IMR-90 (cell line): ENCODE measurements around the gene DNMT3A. TPM values are rescaled to one million over a fixed set of nuclear protein-coding genes. Genes with fewer than 3 reads are reported as not detected.

Experiments
- ATAC-seq: fragments of 200-7000 bp; cut with Tn5 transposase; 2 replicates; pipeline ENCODE4 v1.9.1; 2020; ENCODE audit warnings: low read depth, mild to moderate bottlenecking, moderate library complexity
- BruUV-seq: library from RNA; stranded (reverse); fragments of 400-500 nt; replicated peaks from 2 replicates; lab custom pipeline; 2021; lab: Mats Ljungman, UMichigan
- CTCF ChIA-PET: fragments of 300-600 bp; formaldehyde crosslinking; extraction: SDS; loops from one replicate; lab custom pipeline; 2021; ENCODE audit warnings: antibody characterized with exemption; lab: Yijun Ruan, JAX
- POLR2A ChIA-PET: fragments of 300-600 bp; sonication (Branson Sonifier 250); formaldehyde crosslinking; loops from one replicate; lab custom pipeline; 2022; ENCODE audit warnings: antibody characterized with exemption; ENCODE audit not compliant: unreplicated experiment; lab: Charles Lee
- DNase-seq: peaks from one replicate; pipeline ENCODE4 v3.0.0; 2013
- H2AFZ ChIP-seq: replicated peaks from 2 replicates; pipeline ENCODE3; 2013; ENCODE audit warnings: low read length, mild to moderate bottlenecking; ENCODE audit not compliant: poor library complexity
- H2AK5ac ChIP-seq: 2 replicates; pipeline ENCODE4 v1.6.1; 2013; ENCODE audit warnings: low read depth, low read length, inconsistent platforms
- H2AK9ac ChIP-seq: replicated peaks from 2 replicates; pipeline ENCODE3; 2013; ENCODE audit warnings: mild to moderate bottlenecking, low read depth, low read length, moderate library complexity; ENCODE audit not compliant: poor library complexity
- H2BK120ac ChIP-seq: 2 replicates; pipeline ENCODE4 v1.6.1; 2013; ENCODE audit warnings: low read depth, low read length, inconsistent platforms
- H2BK15ac ChIP-seq: 3 replicates; pipeline ENCODE4 v1.6.1; 2013; ENCODE audit warnings: low read depth, low read length, inconsistent platforms
- H2BK20ac ChIP-seq: 2 replicates; pipeline ENCODE4 v1.6.1; 2013; ENCODE audit warnings: low read depth, mild to moderate bottlenecking, inconsistent platforms, low read length, moderate library complexity
- H2BK5ac ChIP-seq: 2 replicates; pipeline ENCODE4 v1.6.1; 2013; ENCODE audit warnings: mild to moderate bottlenecking, low read depth, low read length, inconsistent platforms; ENCODE audit not compliant: poor library complexity, severe bottlenecking
- H3K14ac ChIP-seq: replicated peaks from 2 replicates; pipeline ENCODE4 v1.6.1; 2013; ENCODE audit warnings: low read depth, low read length, inconsistent platforms
- H3K18ac ChIP-seq: 2 replicates; pipeline ENCODE4 v1.6.1; 2013; ENCODE audit warnings: low read depth, low read length, control low read depth
- H3K23ac ChIP-seq: 2 replicates; pipeline ENCODE4 v1.6.1; 2013; ENCODE audit warnings: low read depth, low read length, inconsistent platforms
- H3K27ac ChIP-seq: 2 replicates; pipeline ENCODE4 v1.5.1; 2013; ENCODE audit warnings: mild to moderate bottlenecking, control low read depth, low read length; ENCODE audit not compliant: insufficient read depth
- H3K27me3 ChIP-seq: 2 replicates; pipeline ENCODE4 v1.6.1; 2013; ENCODE audit warnings: low read length; ENCODE audit not compliant: control insufficient read depth, insufficient read depth
- H3K36me3 ChIP-seq: 2 replicates; pipeline ENCODE4 v1.6.1; 2013; ENCODE audit warnings: low read length, mixed read lengths; ENCODE audit not compliant: control insufficient read depth, insufficient read depth
- H3K4ac ChIP-seq: 2 replicates; pipeline ENCODE4 v1.6.1; 2013; ENCODE audit warnings: low read depth, low read length, inconsistent platforms
- H3K4me1 ChIP-seq: 2 replicates; pipeline ENCODE4 v1.6.1; 2013; ENCODE audit warnings: low read length, mixed read lengths; ENCODE audit not compliant: control insufficient read depth, insufficient read depth
- H3K4me2 ChIP-seq: 2 replicates; pipeline ENCODE4 v1.6.1; 2013; ENCODE audit warnings: low read depth, mild to moderate bottlenecking, control low read depth, low read length, moderate library complexity
- H3K4me3 ChIP-seq: 2 replicates; pipeline ENCODE4 v1.5.1; 2013; ENCODE audit warnings: low read depth, mild to moderate bottlenecking, control low read depth, low read length, moderate library complexity; ENCODE audit not compliant: insufficient read depth
- H3K56ac ChIP-seq: 2 replicates; pipeline ENCODE4 v1.6.1; 2013; ENCODE audit warnings: low read length, inconsistent platforms; ENCODE audit not compliant: insufficient read depth; ENCODE audit errors: extremely low read depth
- H3K79me1 ChIP-seq, 2 experiments: 2 replicates each; pipeline ENCODE4 v1.6.1; 2013; ENCODE audit warnings: low read length in 2 of 2, inconsistent platforms in 1 of 2, low read depth in 1 of 2
- H3K9ac ChIP-seq: 2 replicates; pipeline ENCODE4 v1.6.1; 2013; ENCODE audit warnings: low read depth, low read length, control low read depth
- H3K9me1 ChIP-seq: 2 replicates; pipeline ENCODE4 v1.6.1; 2013; ENCODE audit warnings: low read length, inconsistent platforms; ENCODE audit not compliant: insufficient read depth
- H3K9me3 ChIP-seq: 2 replicates; pipeline ENCODE4 v1.6.1; 2013; ENCODE audit warnings: low read length; ENCODE audit not compliant: control insufficient read depth, insufficient read depth
- H4K20me1 ChIP-seq: 2 replicates; pipeline ENCODE4 v1.6.1; 2013; ENCODE audit warnings: low read length, inconsistent platforms; ENCODE audit not compliant: insufficient read depth
- H4K5ac ChIP-seq: 2 replicates; pipeline ENCODE4 v1.6.1; 2013; ENCODE audit warnings: mild to moderate bottlenecking, low read depth, low read length, control low read depth
- H4K8ac ChIP-seq, 2 experiments: 2 replicates each; pipeline ENCODE4 v1.6.1; 2013; ENCODE audit warnings: low read depth in 2 of 2, low read length in 2 of 2, control low read depth in 1 of 2, inconsistent platforms in 1 of 2
- H4K91ac ChIP-seq: 2 replicates; pipeline ENCODE4 v1.6.1; 2013; ENCODE audit warnings: low read depth, low read length, inconsistent platforms; ENCODE audit not compliant: insufficient read depth
- BHLHE40 ChIP-seq: fragments of 150-350 bp; IDR thresholded peaks from 2 replicates; pipeline ENCODE4 v1.6.1; 2016; ENCODE audit warnings: mild to moderate bottlenecking, low read depth, low read length
- CEBPB ChIP-seq: IDR thresholded peaks from 2 replicates; pipeline ENCODE4 v1.6.1; 2012; ENCODE audit warnings: low read depth, low read length, improper control_type of control experiment
- FOS ChIP-seq: fragments of 150-350 bp; IDR thresholded peaks from 2 replicates; pipeline ENCODE4 v1.6.1; 2016; ENCODE audit warnings: low read depth, low read length
- MAFK ChIP-seq: IDR thresholded peaks from 2 replicates; pipeline ENCODE4 v1.6.1; 2012; ENCODE audit warnings: low read depth, low read length, improper control_type of control experiment
- MXI1 ChIP-seq: IDR thresholded peaks from 2 replicates; pipeline ENCODE4 v1.6.1; 2012; ENCODE audit warnings: low read depth, mild to moderate bottlenecking, low read length, moderate library complexity, borderline replicate concordance
- RAD21 ChIP-seq: IDR thresholded peaks from 2 replicates; pipeline ENCODE4 v1.6.1; 2012; ENCODE audit warnings: low read length, improper control_type of control experiment
- RCOR1 ChIP-seq: IDR thresholded peaks from 2 replicates; pipeline ENCODE4 v1.6.1; 2012; ENCODE audit warnings: mild to moderate bottlenecking, low read length, improper control_type of control experiment; ENCODE audit not compliant: insufficient replicate concordance
- RFX5 ChIP-seq: IDR thresholded peaks from 2 replicates; pipeline ENCODE4 v1.8.0; 2012; ENCODE audit warnings: low read depth, mild to moderate bottlenecking, low read length, moderate library complexity
- WGBS, 2 experiments: methylation state at CpG; one replicate each; pipeline versions ENCODE4 v1.1.5 to v1.1.7; 2013; ENCODE audit warnings: missing lambda C conversion rate in 2 of 2; ENCODE audit not compliant: insufficient read length in 1 of 2; ENCODE audit errors: extremely low coverage in 2 of 2; 5-methylcytosine and 5-hydroxymethylcytosine counted together
- dilution Hi-C: fragments of 300-500 bp; cut with HindIII; formaldehyde crosslinking; loops from one replicate; pipeline ENCODE4 v1.14.3; 2018; ENCODE audit warnings: low sequenced_read_pairs; ENCODE audit not compliant: unreplicated experiment
- in situ Hi-C: fragments of 300-500 bp; cut with MboI; formaldehyde crosslinking; loops from 3 replicates; pipeline ENCODE4 v1.14.3; 2019; ENCODE audit warnings: low sequenced_read_pairs, inconsistent platforms, mixed read lengths
- intact Hi-C: fragments of 100-400 bp; cut with micrococcal nuclease; formaldehyde crosslinking; loops from 2 replicates; pipeline ENCODE4 v1.10.0; 2022
- polyA plus RNA-seq, 3 experiments: library from polyadenylated mRNA; depleted of rRNA; stranded (reverse); fragments of >200 nt; gene quantifications; 2 replicates each; pipeline ENCODE4 v1.2.3, GENCODE V29; 2012; ENCODE audit warnings: low replicate concordance in 1 of 3
- total RNA-seq: library from RNA; depleted of rRNA; stranded (reverse); fragments of >200 nt; gene quantifications from 2 replicates; pipeline ENCODE4 v1.2.3, GENCODE V29; 2012
- TF ChIP-seq, protein P1 (sequence below): fragments of 150-350 bp; IDR thresholded peaks from 2 replicates; pipeline ENCODE4 v1.6.1; 2017; ENCODE audit warnings: mild to moderate bottlenecking, antibody characterized with exemption, low read length, low read depth
- TF ChIP-seq, protein P2 (sequence below): conservative IDR thresholded peaks from 2 replicates; pipeline ENCODE4 v1.5.1; 2012; ENCODE audit warnings: mild to moderate bottlenecking, low read depth, low read length, improper control_type of control experiment

Gene DNMT3A
- total and polyA plus RNA-seq, 2 of the 4 experiments (the other 2 are of a cell fraction) = 4.4 to 9.7 TPM

DNA sequence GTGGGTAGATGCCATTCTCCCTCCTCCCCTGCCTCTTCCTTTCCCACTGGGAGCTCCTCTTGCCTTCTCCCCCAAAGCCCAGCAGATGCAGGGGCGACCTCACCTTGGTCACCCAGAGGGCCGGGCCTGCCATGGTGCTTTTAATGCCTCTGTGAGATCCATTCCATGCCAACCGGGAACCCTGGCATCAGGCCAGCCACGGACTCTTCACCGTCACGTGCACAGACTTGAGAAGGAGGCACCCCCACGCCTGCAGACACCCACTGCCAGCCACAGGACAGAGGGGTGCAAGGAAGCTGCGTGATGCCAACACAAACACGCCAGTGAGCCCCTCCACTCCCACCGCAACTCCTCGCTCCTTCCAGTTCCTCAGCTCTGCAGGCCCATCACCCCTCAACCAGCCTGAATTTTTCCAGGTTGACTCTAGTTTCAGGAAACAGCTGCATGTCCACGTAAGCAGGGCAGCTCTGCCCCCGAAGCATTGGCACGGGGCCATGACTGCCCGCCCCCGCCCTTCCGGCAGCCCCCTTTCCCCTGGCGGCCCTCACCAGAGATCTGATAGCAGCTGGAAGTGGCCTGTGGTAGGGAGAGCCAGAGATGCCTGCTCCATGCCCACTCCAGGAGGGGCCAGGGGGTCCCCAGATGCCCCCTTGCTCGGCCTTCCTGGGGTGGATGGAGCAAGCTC, 50.8 kb downstream of the DNMT3A start:
- H3K4me2 ChIP-seq = no peak overlapping the region

More for the DNA sequence above, 50.8 kb downstream of the DNMT3A start:
- no peak for ATAC-seq
- no peak overlapping the region for H2BK5ac ChIP-seq
- H3K14ac ChIP-seq = no peak overlapping the region
- H3K27me3 ChIP-seq = no peaks in the 10 kb centered on the region
- no TSS peak for BruUV-seq
- H2BK15ac ChIP-seq = no peak overlapping the region
- H3K79me1 ChIP-seq = no peaks in the 10 kb centered on the region
- H3K4me1 ChIP-seq = peaks cover 6% of the 10 kb centered on the region
- in situ Hi-C loops (no loop called here), intact Hi-C loops (no loop called here), dilution Hi-C loops (no loop called here)
- no peak overlapping the region for H3K18ac ChIP-seq
- H3K9me3 ChIP-seq = no peaks in the 10 kb centered on the region
- H3K27ac ChIP-seq = no peak overlapping the region
- no peak overlapping the region for H3K4me3 ChIP-seq
- TF ChIP-seq BHLHE40 (no peak), MXI1 (no peak), RFX5 (no peak), FOS (no peak), CEBPB (no peak), RCOR1 (no peak), MAFK (no peak), RAD21 (no peak)
- TF ChIP-seq, protein P1, sequence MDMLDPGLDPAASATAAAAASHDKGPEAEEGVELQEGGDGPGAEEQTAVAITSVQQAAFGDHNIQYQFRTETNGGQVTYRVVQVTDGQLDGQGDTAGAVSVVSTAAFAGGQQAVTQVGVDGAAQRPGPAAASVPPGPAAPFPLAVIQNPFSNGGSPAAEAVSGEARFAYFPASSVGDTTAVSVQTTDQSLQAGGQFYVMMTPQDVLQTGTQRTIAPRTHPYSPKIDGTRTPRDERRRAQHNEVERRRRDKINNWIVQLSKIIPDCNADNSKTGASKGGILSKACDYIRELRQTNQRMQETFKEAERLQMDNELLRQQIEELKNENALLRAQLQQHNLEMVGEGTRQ = no peak
- TF ChIP-seq, protein P2, sequence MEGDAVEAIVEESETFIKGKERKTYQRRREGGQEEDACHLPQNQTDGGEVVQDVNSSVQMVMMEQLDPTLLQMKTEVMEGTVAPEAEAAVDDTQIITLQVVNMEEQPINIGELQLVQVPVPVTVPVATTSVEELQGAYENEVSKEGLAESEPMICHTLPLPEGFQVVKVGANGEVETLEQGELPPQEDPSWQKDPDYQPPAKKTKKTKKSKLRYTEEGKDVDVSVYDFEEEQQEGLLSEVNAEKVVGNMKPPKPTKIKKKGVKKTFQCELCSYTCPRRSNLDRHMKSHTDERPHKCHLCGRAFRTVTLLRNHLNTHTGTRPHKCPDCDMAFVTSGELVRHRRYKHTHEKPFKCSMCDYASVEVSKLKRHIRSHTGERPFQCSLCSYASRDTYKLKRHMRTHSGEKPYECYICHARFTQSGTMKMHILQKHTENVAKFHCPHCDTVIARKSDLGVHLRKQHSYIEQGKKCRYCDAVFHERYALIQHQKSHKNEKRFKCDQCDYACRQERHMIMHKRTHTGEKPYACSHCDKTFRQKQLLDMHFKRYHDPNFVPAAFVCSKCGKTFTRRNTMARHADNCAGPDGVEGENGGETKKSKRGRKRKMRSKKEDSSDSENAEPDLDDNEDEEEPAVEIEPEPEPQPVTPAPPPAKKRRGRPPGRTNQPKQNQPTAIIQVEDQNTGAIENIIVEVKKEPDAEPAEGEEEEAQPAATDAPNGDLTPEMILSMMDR = no peak
- H4K91ac ChIP-seq = no peak overlapping the region
- H3K9me1 ChIP-seq = no peaks in the 10 kb centered on the region
- no peak overlapping the region for H3K56ac ChIP-seq
- H4K5ac ChIP-seq = no peak overlapping the region
- H3K9ac ChIP-seq = no peak overlapping the region
- peak overlapping the region; percentile 8 for H2AFZ ChIP-seq
- peak; percentile 23 for DNase-seq
- no peak overlapping the region for H3K23ac ChIP-seq
- no peak overlapping the region for H2AK5ac ChIP-seq
- H2BK20ac ChIP-seq = no peak overlapping the region
- POLR2A ChIA-PET = no interaction called here
- H3K36me3 ChIP-seq = peaks cover 1% of the 10 kb centered on the region; the same call in 1 of the 2 replicates
- WGBS, 2 experiments = 92% methylated on average over 2 of the region's 19 CpGs; no CpG with 5 or more reads in 1 of the 2 experiments
- H2AK9ac ChIP-seq = no peak overlapping the region
- CTCF ChIA-PET = no interaction called here
- H4K8ac ChIP-seq = no peak overlapping the region
- H4K20me1 ChIP-seq = no peaks in the 10 kb centered on the region
- no peak overlapping the region for H2BK120ac ChIP-seq
- H3K4ac ChIP-seq = no peak overlapping the region
